Body of pancreas (tissue), 4 donors: ENCODE results near the gene FAM20C.

Experiments used
- POLR2A ChIP-seq, 3 donors: fragments of 450-650 bp; IDR thresholded peaks; one replicate each; pipeline ENCODE4 v1.6.1; 2016; ENCODE audit warnings: antibody characterized with exemption in 3 of 3, mild to moderate bottlenecking in 2 of 3
- TF ChIP-seq, protein P1 (sequence below), 7 experiments: fragments of 450-650 bp in 4 of 7; fragments of 200-600 bp in 3 of 7; sonication (generic) in 3 of 7; IDR thresholded peaks; one replicate each; pipeline ENCODE4 v1.5.1; 2016 to 2019; ENCODE audit warnings: antibody characterized with exemption in 7 of 7

DNA sequence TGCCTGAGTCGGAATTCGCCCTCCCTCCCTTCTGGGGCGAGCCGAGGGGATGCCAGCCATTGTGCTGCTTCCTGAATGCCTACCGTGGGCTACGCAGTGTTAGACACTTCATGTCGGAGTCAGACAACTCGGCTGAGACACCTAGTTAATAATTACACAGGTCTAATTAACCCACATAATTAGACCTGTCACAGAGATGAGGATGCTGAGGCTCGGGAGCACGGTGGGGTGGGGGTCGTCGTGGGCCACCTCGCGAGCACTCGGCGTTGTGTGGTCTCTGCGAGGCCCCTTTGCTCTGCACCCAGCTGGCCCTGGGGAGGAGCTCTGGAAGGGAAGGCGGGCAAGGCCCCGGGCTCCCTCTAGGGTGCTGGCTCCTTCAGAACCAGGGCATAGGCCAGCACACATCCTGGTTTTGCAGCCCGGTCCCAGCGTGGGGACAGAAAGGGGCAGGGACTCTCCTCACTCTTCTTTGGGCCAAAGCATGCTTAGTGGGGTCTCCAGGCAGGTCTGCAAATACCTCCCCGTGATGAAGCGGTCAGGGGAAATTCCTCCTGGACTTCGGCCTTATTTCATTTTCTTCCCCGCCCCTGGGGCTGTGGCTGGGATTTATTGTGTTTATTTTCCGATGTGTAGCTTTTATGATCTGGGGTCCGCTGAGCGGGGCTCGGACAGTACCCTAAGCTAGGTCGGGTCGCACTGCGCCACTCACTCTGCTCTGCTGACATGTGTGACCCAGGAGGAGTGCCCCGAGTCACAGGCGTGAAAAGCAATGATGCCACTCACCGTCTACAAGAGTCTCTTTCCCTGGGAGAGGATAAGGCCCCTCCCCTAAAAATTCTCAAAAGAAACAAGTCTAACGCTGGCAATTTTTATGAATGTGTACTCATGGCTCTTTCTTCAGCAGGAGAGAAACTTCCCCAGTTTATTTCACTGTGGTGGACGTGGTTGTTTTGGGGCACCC, 92.7 kb downstream of the FAM20C start:
- no peak for TF ChIP-seq POLR2A (IDR thresholded peaks at IDR 0.05)
- TF ChIP-seq, protein P1, sequence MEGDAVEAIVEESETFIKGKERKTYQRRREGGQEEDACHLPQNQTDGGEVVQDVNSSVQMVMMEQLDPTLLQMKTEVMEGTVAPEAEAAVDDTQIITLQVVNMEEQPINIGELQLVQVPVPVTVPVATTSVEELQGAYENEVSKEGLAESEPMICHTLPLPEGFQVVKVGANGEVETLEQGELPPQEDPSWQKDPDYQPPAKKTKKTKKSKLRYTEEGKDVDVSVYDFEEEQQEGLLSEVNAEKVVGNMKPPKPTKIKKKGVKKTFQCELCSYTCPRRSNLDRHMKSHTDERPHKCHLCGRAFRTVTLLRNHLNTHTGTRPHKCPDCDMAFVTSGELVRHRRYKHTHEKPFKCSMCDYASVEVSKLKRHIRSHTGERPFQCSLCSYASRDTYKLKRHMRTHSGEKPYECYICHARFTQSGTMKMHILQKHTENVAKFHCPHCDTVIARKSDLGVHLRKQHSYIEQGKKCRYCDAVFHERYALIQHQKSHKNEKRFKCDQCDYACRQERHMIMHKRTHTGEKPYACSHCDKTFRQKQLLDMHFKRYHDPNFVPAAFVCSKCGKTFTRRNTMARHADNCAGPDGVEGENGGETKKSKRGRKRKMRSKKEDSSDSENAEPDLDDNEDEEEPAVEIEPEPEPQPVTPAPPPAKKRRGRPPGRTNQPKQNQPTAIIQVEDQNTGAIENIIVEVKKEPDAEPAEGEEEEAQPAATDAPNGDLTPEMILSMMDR (IDR thresholded peaks at IDR 0.05), result no peak
